Mononuclear cell (primary cell): ENCODE measurements around the gene CASR. TPM values are rescaled to one million over a fixed set of nuclear protein-coding genes. Genes with fewer than 3 reads are reported as not detected.

Experiments used
- H3K27me3 ChIP-seq: 2 replicates; pipeline ENCODE4 v1.6.0; 2011; ENCODE audit warnings: low read length, control low read depth; ENCODE audit not compliant: insufficient read depth
- H3K4me1 ChIP-seq: 2 replicates; pipeline ENCODE4 v1.5.1; 2011; ENCODE audit warnings: mild to moderate bottlenecking, low read length, control low read depth; ENCODE audit not compliant: insufficient read depth
- H3K4me3 ChIP-seq: 2 replicates; pipeline ENCODE4 v1.5.1; 2011; ENCODE audit warnings: mild to moderate bottlenecking, low read length, moderate library complexity
- H3K9me3 ChIP-seq: 2 replicates; pipeline ENCODE4 v1.5.1; 2011; ENCODE audit warnings: low read depth, mild to moderate bottlenecking, control low read depth, low read length
- total RNA-seq: library from RNA; depleted of rRNA; stranded (reverse); fragments of >200 nt; gene quantifications from one replicate; pipeline ENCODE4 v1.2.3, GENCODE V29; 2012

CASR gene
- total RNA-seq, 1 donor, result 1.2 TPM

DNA sequence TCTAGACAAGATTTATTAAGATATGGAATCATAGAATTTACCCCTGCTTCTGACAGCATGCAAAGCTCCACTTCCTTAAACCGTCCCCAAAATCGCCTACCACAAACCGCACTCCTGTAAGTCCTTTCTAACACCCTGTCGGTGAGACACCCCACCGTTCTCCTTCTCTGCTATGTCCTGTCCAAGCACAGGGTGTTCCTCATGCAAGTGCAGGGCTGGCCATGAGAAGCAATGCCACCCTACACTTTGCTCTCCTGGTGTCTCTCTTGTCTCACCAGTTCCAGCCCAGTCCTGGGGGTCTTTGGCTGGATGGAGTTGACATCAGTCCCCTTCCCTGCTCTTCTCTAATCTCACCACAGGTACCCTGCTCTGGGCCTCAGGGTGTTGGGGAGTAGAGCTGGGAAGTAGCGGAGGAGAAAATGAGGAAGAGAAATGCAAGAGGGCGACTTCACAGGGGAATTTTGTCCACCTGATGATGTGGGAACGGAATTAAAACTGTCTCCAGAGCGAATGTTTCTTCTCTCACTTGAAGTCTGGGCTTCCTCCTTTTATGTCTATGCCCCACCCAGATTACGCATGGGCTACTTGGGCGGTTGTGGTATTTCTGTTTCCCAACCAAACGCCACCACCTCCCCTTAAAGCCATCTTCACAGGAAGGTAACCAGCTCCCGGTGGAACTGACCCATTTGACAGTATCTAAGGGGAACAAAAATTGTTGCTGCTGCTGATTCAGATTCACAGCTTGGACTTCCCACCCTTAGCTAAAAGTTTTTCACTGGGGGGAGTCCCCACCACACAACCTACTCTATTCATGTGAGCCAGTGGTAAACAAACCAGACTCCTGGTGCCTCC, 49.9 kb downstream of the CASR start:
- H3K9me3 ChIP-seq, result no peaks in the 10 kb centered on the region
- H3K4me1 ChIP-seq, result peaks cover 46% of the 10 kb centered on the region
- no peaks in the 10 kb centered on the region for H3K27me3 ChIP-seq
- H3K4me3 ChIP-seq, result peak overlapping the region; percentile 25

DNA sequence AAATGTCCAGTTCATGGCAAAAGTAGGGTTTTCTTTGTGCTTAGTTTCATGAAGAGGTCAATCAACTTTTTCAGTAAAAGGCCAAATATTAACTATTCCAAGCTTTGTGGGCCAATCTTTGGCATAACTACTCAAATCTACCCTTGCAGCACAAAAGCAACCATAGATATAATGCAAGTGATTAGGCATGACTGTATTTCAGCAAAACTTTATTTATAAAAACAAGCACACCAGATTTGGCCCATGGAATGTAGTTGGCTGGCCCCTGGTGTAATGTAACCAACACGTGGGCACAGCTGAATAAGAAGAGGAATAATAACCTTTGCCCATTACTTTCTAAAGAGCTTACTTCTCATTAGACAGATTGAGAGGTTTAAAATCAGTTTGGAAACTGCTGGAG, 50.6 kb downstream of the CASR start:
- Histone ChIP-seq H3K4me1 (peaks cover 48% of the 10 kb centered on the region), H3K4me3 (no peak overlapping the region), H3K27me3 (no peaks in the 10 kb centered on the region), H3K9me3 (no peaks in the 10 kb centered on the region)

DNA sequence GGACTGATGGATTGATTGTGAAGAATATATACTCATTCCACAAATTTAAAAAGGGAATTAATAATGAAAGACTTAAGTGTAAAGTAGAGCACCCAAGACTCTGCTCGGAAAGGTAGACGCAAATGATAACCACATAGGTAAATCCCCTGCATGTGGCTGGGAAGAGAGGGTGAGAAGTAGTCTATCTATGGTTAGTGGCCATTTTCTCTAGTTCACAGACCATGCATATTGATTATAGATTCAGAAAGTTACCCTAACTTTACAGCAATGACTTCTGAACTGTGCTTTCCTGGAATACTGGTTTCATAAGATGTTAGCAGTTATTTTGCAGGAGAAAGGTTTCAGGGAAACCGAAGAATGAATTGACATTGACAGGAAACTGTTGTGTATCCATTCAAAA, 51.7 kb downstream of the CASR start:
- Histone ChIP-seq H3K4me3 (no peak overlapping the region), H3K9me3 (no peaks in the 10 kb centered on the region), H3K4me1 (peaks cover 48% of the 10 kb centered on the region), H3K27me3 (no peaks in the 10 kb centered on the region)

DNA sequence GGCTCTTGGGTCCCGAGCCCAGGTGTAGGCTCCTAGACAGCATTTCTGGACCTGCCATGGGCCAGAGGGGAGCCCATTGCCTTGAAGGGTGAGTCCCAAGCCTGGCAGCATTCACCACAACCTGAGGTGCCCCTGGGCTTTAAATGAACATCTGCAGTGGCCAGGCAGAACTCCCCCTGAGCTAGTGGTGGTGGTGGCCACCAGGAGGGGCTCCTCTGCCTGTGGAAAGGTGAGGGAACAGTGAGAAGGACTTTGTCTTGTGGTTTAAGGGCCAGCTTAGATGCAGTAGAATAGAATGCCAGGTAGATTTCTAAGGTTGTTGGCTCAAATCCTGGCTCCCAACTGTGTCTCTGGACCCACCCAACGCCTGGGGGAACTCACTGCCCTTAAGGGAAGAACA, 55.6 kb downstream of the CASR start:
- H3K27me3 ChIP-seq, result no peaks in the 10 kb centered on the region
- H3K4me3 ChIP-seq, result no peak overlapping the region
- no peaks in the 10 kb centered on the region for H3K9me3 ChIP-seq
- peaks cover 24% of the 10 kb centered on the region for H3K4me1 ChIP-seq

DNA sequence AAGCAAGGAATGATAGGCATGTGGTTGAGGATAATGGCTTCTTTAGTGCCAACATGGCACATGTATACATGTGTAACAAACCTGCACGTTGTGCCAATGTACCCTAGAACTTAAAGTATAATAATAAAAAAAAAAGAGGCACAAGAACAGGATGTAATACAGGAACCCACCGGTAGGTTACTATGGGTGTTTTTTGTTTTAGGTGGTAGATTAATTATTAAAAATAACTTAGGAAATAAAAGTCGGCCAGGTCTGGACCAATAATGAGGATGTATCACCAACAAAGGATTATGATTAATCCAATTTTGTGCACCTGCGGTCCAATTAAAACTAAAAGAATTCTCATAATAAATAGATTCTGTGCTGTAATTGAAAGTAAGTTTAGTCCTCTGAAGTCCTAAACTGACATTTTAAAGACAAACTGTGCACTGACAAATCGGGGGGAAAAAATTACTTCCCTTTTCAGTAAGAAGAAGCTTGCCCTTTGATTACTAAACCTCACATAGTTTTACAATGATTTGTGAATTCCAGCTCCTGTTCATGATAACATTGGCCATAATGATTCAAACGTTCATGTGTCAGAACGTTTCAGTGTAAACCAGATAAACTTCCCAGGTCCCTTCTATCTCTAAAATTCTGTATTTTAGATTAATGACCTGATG, 62.2 kb downstream of the CASR start:
- peaks cover 37% of the 10 kb centered on the region for H3K4me1 ChIP-seq
- no peaks in the 10 kb centered on the region for H3K9me3 ChIP-seq
- H3K4me3 ChIP-seq, result peak overlapping the region; percentile 12
- H3K27me3 ChIP-seq, result no peaks in the 10 kb centered on the region

DNA sequence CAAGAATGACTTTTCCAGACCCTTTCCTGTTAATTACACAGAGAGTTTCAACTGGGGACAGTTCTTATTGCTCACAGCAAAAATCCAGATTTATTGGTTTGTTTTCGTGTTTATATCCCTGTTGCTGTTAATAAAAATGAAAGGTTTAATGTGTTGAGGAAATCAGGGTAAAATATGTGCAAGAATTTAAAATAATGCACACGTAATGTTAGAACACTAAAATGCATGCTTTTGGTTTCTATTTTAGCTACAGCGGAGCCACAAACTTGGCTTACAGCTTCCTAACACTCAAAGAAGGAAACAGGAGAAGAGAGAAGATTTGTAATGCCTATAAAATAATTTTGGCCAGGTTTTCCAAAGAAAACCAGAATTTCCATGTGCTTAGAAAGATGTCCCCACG, 62.7 kb downstream of the CASR start:
- Histone ChIP-seq H3K9me3 (no peaks in the 10 kb centered on the region), H3K27me3 (no peaks in the 10 kb centered on the region), H3K4me3 (peak overlapping the region; percentile 12), H3K4me1 (peaks cover 40% of the 10 kb centered on the region)

DNA sequence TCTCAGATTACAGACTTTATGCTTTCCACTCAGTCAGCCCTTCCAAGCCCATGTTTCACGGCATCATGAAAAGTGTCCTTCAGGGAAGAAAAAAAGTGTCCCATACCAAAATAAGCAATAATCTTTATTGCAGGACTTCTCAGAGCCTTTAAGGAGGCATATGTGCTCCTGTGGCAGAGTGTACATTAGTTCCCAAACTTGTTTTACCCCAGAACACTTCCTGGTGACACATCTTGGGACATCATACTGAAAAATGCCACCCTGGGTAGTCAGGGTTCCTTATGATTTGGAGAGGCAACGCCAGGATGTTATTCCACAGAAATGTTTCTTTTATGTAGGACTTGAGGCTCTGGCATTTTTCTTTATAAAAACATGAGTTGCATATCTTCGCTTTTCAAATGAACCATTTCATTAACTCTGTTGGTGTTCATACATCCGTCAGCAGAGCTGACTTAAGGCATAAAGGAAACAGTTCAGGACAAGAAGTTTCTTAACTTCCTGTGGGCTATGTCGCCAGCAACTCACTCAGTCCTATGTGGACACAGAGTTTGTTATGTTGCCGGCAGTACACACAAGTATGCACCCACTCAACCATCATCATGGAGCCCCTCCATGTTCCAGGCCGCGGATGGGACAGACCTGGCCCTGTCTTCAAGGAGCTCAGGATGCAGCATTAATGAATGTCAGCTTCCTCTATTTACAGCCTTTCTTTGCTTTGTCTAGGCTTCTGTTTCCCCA, 63.8 kb downstream of the CASR start:
- no peak overlapping the region for H3K4me3 ChIP-seq
- H3K27me3 ChIP-seq, result no peaks in the 10 kb centered on the region
- peaks cover 49% of the 10 kb centered on the region for H3K4me1 ChIP-seq
- no peaks in the 10 kb centered on the region for H3K9me3 ChIP-seq

DNA sequence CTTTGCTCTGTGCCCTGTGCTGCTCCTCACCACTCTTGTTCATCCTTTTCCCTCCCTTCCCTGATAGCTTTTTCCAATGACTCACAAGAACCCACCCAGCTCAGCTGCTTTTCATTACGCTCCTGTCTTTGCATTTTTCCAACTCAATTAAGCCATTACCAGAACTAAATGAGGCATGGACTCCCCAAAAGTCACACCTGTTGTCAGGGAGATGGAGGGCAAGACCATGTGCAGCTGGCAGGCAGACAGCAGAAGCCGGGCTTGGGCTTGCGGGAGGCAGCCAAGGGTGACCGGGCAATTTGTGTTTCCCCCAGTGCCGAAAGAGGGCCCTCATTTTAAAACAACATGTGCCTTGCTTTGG, 64.3 kb downstream of the CASR start:
- H3K4me3 ChIP-seq, result no peak overlapping the region

DNA sequence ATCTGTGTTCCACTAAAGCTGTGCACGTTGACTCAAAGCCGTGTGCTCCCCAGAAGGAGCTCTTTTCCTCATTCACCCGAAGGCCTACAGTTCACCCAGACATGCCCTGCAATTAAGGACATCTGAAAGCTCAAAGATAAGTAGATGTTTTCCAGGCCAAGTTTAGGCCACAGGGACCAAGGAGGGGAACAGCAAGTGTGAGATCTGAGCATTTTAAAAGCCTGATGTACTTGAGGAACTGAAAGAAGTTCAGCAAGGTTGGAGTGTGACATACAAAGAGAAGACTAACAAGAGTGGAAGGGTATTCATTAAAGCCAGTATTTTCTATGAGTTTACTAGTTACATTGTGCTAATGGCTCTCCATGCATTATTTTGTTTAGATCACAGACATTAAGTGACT, 68.0 kb downstream of the CASR start:
- Histone ChIP-seq H3K4me3 (no peak overlapping the region), H3K27me3 (no peaks in the 10 kb centered on the region), H3K9me3 (no peaks in the 10 kb centered on the region), H3K4me1 (peaks cover 66% of the 10 kb centered on the region)

More for the DNA sequence above, 64.3 kb downstream of the CASR start:
- Histone ChIP-seq H3K27me3 (no peaks in the 10 kb centered on the region), H3K9me3 (no peaks in the 10 kb centered on the region), H3K4me1 (peaks cover 49% of the 10 kb centered on the region)

DNA sequence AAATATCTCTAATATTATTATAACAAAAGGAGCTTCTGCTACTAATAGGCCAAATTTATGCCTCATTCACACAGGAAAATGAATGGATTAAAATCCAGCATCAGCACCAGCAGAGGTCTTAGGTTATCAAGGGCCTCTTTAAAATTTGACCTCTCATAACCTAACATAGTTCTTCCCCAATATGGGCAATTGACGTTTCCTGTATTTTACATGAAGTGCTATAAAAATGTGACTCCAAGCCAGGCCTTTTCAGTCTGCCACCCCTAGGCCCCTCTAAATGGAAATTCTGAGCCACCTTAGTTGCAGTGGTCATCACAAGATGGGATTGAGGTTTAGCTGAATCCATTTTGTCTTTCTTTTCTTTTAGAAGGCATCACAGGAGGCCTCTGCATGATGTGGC, 70.1 kb downstream of the CASR start:
- Histone ChIP-seq H3K4me3 (no peak overlapping the region), H3K27me3 (no peaks in the 10 kb centered on the region), H3K9me3 (no peaks in the 10 kb centered on the region), H3K4me1 (peaks cover 65% of the 10 kb centered on the region)

DNA sequence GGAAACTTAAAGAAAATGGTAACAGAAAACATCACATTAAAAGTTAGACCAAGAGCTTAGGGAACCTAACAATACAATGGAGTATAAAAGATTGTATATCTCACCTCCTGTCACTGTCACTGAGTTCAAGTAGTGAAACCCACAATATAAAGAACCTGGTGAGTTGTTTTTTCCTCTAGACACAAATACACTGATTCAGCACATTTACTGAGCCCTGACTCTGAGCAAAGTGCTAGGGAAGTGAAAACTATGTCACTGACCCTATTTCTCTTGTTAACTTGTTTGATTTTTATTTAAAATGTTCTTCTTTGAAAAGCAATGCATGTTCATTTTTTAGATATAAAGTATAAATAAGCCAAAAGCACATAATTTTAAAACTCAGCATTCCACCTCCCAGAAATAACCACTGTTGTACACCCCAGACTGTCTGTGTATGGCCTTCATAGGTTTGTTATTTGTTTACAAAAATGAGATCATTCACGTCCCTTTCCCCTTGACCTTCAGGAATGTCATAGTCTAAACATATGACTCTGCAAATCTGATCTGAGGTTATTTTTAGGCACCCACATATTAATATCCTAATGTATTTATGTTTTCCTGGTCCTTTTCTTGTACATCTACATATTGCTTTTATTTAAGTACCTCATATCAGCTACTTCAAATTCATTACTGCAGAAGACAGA, 72.4 kb downstream of the CASR start:
- H3K4me1 ChIP-seq, result peaks cover 64% of the 10 kb centered on the region
- H3K4me3 ChIP-seq, result no peak overlapping the region
- no peaks in the 10 kb centered on the region for H3K27me3 ChIP-seq
- H3K9me3 ChIP-seq, result no peaks in the 10 kb centered on the region

DNA sequence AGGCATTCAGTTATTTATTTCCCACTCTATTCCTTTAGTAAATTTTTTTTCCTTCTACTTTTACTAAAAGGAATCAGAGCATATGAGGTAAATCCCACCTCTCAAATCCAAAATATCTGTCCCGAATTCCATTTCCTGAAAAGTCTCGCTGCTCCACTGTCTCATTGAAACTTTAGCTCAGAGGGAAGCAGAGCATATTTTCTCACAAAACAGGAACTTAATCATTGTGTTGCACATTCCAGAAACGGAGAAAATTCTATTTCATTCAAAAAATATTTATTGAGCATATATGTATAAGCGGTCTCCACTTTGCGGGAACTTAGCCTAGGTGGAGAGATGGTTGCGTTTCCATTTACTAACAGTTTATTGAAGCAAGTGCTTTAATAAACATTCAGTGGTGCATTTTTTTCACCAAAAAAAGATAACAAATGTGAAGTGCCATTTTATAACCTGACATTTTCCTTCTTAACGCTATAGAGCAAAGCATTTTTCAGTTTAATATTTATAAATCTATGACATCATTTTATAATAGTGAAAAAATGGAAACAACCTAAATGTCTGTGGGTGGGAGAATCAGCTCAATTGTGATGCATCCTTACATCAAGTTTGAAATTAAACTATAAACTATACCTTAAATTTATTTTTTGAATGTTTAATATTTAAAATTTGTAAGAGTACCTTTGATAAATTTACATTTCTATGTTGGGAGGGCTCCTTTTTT, 74.3 kb downstream of the CASR start:
- H3K4me1 ChIP-seq, result peaks cover 52% of the 10 kb centered on the region

DNA sequence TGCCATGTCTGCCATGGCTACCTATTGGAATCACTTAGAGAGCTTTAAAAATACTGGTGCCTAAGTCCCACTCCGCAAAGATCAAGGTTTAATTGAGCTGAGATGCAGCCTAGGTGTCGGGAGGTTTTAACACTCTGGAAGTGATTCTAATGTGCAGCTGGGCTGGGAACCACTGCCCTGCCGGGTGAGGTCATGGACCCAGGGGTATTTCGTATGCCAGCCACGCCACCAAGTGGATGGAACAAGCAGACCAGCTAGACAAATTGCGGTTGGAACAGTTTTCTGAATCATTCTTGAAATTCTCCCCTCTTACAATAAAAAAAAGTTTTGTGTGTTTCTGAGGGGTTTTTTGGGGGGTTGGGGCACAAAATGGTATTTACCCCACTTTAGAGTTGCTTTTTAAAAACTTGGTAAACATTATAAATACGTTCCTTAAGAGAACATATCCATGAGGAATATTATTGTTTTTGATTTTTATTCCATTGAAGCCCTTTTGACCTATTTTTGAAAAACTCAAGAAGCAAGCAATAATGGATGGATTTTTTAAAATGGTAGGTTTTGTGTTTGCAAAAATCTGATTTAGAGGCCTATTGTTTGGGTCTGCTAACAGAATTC, 75.4 kb downstream of the CASR start:
- Histone ChIP-seq H3K27me3 (no peaks in the 10 kb centered on the region), H3K4me1 (peaks cover 48% of the 10 kb centered on the region), H3K9me3 (no peaks in the 10 kb centered on the region), H3K4me3 (no peak overlapping the region)

More for the DNA sequence above, 74.3 kb downstream of the CASR start:
- Histone ChIP-seq H3K27me3 (no peaks in the 10 kb centered on the region), H3K4me3 (no peak overlapping the region), H3K9me3 (no peaks in the 10 kb centered on the region)

DNA sequence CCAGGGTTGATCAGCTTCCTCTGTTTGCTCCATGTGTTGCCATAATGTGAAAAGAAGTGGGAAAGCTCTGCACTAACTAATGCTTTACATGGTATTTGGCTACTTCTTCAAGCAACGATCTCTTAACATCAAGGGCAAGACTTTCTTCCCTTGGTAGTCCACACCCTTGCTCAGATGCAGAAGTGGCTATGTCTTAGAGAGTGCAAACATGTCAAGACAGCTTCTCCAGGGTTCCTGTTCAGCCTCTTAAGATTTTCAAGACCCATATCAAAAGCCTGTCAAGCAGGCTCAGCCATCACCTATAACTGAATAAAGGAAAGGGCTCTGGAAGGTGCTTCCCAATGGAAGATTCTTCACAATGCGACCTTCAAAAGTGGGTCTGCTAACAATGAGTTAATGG, 76.7 kb downstream of the CASR start:
- no peaks in the 10 kb centered on the region for H3K9me3 ChIP-seq
- H3K4me1 ChIP-seq, result peaks cover 47% of the 10 kb centered on the region
- no peak overlapping the region for H3K4me3 ChIP-seq
- no peaks in the 10 kb centered on the region for H3K27me3 ChIP-seq
